GM21526 (cell line): Measurements from ENCODE around the gene ANKS1A.

Experiments
- ATAC-seq: cut with Tn5 transposase; IDR thresholded peaks from one replicate; pipeline ENCODE4 v1.9.1; 2021; ENCODE audit warnings: moderate library complexity; ENCODE audit not compliant: unreplicated experiment, low FRiP score

Gene ANKS1A

DNA sequence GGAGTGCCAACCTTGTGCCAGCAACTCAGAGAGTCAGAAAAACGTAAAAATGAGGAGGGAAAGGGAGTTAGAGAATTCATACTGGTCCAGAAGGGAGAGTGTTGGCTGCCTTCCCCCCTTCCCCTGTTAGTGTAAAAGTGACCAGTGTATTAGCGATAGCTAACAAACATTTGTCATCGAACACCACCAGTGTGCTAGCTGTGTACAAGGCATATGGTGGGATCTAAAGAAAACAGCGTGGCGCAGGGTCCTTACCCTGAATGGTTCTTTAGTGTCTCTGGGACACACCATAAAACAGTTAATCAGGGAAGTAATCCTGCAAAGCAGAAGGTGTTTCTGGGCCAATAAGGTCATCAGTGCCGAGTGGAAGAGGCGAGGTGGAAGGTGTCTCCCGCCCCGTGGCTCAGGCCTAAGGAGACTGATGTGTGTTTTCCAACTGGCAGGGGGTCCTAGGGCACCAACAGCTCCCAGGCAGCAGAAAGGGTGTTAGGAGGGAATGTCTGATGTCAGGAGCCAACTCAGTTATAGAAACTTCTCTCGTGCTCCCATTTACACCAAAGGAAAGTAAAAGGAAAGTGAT, 160.2 kb downstream of the ANKS1A start:
- no peak for ATAC-seq

DNA sequence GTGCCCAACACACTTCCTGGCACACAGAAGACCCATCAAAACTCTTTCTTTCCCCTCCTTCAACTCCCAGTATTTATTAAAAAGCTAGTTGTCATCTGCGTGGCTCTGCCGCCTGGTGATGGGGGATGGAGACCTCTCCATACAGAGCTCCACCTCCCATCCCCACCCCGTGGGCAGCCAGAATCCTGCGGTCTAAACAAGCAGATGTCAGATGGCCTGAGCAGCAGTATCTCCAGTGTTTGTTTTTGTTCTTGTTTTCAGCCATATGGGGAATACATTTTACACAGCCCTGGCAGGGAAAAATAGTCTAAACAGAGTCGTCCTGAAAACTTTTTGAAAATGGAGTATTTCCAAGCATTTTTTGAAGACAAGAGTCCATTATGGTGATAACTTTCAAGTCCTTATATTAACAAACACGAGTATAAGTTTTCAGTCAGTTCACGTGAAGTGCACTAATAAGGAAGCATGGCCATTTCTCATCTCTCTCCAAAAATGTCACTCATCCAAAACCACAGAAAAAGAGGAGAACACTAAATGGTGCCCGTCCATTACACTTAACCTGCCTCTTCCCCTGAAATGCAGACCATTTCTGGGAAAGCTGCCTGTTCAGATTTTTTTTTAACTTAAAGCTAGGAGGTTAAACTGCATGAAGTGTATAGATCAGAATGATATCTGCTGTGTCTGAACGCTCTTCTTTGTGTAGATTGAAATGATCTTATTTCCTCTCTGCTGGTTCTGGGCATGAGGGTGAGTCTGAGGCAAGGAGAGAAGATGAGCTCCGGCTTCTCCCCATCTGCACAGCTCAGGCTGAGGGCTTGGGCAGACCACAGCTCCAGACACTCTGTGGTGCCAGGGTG, 161.1 kb downstream of the ANKS1A start:
- no peak for ATAC-seq

DNA sequence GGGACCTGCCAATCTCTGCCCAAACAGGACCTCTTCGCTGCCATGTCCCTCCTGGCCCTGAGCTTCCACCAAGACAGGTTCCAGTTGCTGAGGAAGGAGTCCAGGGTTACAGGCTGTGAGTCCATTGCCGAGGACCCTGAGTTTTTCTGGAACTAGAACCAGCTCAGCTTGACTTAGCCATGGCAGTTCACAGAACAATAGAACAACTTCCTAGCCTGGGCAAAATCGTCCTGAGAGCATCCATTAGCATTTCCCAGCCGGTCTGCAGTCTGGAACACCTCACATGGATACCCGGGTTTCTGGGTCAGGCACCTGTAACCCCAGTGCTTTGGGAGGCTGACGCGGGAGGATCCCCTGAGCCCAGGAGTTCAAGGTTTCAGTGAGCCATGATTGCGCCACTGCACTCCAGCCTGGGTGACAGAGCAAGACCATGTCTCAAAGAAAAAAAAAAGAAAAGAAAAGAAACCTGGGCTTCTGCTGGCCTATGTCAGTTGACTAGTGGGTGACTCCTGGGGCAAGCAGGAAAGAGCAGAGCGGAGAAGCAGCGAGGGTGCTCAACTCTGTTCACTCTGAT, 161.8 kb downstream of the ANKS1A start:
- ATAC-seq = no peak

DNA sequence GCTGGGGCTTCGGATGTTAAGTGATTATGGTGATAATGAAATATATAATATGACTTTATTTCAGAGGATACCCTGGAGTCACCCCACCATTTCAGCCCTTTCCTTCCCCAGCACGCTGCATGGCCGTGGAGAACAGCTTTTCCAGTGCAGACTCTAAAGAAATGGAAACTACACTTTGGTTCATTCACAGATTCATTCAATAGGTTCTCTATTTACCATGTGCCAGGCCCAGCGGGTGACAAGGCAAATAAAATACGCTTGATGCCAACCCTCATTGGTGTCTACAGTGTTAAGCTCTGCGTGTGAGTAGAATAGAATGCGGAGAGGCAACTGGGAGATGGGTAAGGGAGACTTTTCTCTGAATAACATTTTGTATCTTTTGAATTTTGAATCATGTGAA, 162.3 kb downstream of the ANKS1A start:
- ATAC-seq = no peak

DNA sequence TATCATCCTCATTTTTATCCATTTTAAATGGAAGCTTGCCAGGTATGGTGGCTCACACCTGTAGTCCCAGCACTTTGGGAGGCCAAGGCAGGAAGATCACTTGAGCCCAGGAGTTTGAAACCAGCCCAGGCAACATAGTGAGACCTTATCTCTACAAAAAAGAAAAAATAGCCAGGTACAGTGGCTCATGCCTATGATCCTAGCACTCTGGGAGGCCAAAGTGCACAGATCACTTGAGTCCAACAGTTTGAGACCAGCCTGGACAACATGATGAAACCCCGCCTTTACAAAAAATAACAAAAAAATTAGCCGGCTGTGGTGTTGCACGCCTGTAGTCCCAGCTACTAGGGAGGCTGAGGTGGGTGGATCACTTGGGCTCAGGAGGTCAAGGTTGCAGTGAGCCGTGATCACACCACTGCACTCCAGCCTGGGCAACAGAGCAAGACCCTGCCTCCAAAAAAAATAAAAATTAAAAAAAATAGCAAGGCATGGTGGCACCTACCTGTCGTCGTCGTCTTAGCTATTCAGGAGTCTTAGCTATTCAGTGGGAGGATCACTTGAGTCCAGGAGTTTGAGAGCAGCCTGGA, 163.0 kb downstream of the ANKS1A start:
- ATAC-seq = no peak

DNA sequence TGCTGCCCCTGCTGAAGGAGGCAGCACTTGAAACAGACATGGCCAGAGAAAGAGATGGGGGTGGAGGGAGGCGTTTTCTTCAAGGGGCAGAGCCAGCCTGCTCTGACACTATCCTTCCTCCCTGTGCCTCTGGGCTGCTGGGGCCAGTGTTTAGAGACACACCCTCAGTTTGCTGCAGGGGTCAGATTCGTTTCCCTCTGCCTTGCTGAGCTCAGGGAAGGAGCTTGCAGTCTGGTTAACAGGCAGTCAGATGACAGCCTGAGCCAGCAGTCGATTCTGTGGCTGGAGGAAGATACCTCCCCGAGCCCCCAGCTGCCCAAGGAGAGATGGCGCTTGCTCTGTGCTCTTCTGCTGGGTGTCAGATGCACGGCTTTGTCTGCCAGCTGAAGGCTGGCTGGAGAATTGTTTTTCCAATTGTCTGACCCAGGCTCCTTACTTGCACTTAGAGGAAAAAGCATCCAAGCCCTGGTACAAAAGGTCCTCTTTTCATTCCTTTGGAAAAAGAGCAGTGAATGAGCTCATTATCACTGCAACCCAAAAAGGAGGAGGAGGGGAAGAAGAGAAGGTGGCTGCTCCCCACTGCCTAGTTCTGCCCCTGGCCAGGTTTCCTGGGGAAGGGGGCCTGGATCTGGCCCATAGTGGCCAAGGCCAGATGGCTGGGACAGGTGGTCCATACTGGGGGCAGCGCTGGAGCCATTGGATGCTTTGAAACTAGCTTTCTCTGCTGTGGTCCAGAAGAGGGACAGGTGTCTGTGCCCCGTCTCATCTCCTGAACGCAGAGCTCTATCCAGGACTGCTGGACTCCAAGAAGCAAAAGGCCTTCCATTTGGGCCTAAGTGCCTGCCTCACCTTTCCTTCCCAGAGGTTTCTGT, 163.9 kb downstream of the ANKS1A start:
- ATAC-seq = no peak

DNA sequence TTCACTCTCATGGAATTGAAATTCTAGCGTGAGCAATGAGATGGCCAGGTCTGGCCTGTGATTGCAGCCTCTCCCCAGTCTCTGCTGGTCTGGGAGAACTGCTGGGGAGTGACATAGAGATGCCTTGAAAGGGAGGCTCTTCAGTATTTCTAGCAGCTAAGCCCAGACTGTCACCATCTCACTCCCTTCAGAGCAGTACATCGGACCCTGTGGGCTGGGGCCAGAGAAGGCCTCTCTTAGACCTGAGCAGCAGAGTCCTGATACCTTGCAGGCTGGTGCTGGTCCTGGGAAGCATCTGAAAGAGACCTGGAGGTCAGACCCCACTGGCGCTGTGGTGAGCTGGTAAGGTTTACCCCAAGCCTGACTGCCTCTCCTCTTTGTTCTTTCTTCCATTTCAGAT, 164.6 kb downstream of the ANKS1A start:
- ATAC-seq = no peak

DNA sequence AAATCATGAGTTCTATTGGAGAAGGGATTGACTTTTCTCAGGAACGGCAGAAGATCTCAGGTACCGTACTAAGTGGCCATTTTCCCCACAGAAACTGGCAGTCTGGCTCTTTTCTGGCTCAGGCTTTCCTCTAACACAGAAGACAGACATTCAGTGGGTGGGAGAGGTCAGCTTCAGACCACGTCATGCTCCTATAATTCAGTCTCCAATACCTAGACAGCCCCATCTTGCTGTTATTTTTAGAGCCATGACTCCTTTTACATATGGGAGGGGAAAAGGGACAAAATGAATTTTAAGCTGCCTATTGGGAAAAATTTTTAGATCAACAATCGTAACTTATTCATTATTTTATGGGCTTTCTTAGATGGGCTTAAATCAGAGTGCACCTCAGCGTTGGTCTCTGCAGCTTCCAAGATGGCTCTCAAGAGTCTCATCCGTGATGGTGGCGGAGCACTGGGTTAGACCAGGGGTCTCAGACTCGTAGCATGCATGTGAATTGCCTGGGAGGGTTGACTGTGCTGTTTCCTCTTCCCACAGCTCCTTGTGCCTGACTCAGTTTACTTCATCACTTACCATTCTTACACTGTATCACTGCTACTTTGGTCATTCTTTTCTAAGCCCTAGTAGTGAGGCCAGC, 165.2 kb downstream of the ANKS1A start:
- no peak for ATAC-seq

DNA sequence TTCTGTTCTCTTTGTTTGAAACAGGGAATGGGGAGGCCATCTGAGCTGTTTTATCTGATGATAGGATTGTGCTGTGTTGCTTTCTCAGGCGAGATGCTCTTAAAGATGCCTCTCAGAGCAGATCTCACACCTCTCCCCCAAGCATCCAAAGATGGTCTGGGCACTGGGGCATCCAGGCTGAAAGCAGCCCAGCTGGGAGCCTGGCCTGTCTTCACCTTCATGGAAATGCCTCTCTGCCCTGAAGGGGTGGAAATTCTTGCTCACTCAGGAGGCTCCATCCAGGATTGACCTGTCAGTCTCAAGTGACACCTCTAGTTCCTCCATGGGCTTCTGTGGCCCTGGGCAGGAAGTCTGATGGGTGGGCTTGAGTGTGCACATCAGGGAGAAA, 165.7 kb downstream of the ANKS1A start:
- ATAC-seq = no peak

DNA sequence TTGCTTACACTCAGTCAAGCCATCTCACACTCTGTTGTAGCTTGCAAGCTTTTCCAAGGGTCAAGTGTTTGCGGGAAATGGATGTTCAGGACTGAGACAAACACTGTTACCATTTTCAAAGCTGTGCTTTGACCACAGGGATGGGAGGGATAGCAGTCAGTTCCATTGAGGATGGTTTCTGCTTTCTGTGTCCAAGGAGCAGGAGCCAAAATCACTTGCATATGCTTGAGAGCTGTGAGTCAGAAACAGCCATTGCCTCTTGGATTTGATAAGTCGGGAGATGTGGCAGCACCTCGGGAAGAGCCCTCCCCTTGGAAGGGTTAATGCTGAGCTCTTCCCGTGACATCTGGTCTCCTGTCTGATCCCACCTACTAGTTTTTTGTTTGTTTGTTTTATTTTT, 166.8 kb downstream of the ANKS1A start:
- ATAC-seq = no peak

DNA sequence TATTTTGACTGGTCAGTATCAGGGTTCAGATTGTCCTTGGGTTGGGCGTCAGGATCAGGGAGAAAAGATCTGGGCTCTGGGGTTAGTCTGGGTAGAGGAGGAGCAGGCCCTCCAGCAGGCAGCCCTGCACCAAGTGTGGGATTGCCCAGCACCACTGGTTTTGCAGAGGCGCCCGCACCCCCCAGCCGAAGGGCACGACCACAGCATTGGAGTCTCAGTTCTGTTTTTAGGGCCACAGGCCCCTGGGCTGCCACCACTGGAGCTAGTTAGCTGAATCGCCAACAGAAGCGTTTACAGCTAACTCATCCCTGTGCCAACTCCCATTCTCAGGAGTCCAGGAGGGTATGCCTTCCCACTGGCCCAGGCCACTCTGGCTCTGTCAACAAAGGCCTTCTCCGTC, 167.9 kb downstream of the ANKS1A start:
- no peak for ATAC-seq

DNA sequence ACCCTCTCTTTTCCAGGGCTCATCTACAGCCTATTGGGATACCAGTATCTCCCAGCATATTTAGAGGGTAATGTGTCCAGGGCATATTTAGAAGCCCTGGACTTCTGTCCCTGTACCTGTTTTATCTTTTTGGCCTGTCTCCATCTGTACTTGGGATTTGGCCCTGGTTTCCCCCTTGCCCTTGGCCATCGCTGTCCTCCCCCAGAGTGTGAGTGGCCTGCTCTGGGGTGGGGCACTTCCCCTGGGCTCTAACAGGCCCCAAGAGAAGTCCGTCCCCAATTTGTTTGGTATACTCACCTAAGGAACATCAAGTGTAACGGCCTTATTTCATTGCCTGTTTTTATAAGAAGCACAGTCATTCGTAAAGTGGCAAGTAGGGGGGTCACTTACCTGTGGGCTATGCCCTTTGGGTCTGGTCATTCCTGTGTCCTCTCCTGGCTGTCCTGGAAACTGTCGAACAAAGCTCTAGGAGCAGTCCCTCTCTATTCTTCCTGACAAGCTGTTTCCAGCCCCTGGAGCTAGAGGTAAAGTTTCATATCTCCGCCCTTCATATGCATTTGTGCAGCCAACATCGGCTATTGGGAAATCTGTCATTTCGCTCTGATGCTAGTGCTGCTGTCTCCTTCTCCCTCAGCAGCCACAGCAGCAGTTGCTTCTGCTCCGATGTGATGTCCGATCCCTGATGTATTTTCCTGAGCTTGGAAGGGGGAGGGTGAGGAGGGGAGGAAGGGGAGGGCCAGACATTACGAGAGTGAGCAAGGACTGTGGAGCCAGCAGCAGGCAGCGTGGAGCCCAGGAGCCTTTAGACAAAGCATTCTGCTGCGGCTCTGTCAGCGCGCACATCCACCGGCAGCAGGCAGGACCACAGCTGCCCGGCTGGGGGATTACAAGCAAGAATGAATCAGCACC, 168.6 kb downstream of the ANKS1A start:
- ATAC-seq = no peak

DNA sequence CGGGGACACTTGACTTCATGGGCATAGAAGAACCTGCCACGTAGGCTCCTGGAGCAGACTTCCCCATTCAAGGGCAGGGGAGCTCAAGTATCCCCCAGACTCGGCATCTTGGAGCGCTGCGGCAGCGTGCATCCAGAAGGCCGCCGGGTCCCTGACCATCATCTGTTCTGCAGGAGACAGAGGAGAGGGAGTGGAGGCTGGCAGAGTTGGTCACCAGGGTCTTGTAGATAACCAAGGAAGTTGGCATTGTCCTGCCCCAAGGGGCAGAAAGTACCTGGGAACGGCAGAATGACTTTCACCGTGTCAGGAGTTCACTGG, 169.3 kb downstream of the ANKS1A start:
- no peak for ATAC-seq

DNA sequence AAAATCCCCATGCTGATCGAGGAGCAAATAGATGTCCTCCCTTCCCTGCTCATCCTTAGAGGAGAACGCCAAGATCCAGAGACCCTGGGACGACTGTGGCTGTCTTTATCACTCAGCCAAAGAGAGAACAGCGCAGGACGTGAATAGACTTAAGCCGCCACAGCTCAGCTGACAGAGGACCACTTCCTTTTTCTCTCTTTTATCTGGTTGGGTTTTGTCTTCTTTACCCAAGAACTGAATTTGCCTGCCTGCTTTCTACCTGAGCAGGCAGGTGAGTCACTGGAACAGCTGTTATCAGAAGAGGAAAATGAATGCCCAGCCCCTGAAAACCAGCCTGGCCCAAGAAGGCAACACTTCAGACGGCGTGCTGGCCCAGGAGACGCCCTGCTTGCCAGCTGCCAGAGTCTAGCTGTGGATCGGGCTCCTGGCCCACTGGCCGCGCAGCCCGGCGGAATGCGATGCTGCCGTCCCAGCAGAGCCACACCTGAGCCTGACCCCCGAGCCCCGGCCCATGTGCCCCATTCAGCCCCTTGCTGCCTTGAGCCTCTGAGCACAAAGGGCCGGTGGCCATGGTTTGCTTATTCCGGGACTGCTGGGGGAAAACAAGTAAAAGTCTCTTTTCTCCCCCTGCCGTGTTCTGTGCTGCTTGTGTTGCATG, 169.9 kb downstream of the ANKS1A start:
- ATAC-seq = no peak

DNA sequence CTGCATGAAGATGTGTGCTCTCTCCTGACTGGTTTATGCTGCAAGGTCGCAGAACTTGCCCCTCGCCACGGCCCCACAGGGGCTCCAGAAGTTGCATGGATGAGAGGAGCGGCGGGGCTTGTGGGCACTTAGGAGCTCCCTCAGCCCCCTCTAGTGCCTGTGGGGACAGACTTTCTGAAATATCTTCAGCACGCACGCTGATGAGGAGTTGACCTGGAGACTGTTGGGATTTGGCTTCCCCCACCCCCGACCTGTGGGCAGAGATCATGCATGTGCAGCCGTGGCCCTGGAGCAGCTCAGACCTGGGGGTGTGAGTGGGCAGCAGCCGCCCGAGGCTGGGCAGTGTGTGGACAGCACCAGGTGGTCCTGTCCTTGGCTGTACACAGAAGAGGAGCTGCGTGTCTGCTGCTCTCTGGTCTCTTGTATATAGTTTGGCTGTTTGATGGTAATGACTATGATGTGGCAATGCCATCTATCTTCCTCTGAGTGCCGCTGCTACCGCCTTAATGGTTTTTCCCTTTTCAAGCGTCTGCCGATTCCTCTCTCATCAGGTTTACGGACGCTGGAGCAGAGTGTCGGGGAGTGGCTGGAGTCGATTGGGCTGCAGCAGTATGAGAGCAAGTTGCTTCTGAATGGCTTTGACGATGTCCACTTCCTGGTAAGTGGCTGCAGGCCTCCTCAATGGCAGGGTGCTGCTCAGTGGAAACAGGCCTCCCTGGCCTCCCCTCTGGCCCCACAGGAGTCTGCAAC, 170.7 kb downstream of the ANKS1A start:
- ATAC-seq = no peak

DNA sequence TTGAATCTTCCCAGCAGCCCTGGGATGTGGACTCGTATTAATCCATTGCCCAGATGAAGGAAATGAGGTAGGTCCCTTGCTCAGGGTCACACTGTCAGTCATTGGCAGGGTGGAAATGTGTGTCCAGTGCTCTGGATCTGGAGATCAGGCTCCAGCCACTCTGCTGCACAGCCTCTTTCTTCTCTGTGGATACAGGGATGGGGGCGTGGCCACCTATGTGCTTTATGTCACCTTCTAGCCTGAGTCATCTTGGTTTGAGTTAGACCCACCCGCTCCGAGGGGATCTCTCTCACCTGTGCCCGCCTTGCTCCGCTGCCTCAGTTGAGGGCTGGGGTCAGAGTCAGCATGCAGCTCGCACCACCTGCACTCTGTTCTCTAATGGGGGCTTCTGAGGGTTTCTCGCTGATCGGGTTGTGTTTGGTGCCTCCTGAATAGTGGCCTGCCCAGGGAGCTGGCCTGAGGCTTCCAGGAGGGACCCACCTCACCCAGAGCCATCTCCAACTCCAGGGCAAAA, 172.1 kb downstream of the ANKS1A start:
- no peak for ATAC-seq

DNA sequence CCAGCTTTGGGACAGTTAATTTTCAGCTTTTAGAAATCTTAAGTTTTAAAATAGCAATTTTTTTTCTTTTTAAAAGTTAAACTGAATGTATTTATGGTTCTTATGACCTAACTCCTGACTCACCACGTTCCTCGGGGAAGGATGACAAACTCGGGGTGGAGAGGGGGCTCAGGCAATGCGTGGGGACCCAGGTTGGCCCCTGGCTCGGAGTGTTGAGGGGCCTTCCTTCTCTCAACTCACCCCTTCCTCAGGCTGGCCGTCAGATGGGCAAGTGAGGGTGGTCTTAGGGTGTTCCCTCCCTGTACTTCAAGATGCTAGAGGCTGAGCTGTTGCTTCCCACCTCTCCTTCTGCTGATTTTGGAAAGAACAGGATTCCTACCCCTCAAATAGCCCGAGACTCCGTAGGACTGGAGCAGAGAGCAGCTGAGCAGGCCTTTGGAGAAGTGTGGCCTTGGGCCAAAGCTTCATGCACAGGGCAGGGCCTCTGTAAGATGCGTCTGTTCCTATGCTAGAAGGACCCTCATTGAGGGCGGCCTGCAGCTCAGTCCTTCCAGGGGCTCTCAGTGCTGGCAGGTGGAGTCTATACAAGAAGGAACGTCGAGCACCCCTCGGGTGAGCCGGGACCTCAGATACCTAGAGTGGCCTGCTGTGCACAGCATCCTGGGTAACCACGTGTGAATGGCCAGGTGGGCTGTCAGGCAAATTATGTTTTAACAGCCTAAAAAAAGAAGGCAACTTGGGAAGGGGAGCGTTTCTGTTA, 172.8 kb downstream of the ANKS1A start:
- no peak for ATAC-seq
